NCI-H345 treated with DMSO at 0.1 percent for 48 hours (cell line): Measurements from ENCODE around the gene TFAM.
"Not testable (repeated sequence)": the region's sequence is repeated elsewhere in the genome, so short reads cannot be mapped to it uniquely, and the experiment has no call there.

Experiments used
- DNase-seq: peaks from one replicate; lab custom pipeline; 2025; ENCODE audit not compliant: unreplicated experiment; lab: John Stamatoyannopoulos, UW

Gene TFAM

GRCh38 chr10:58372607-58373441, 12.4 kb upstream of the TFAM start:
- DNase-seq, result no peak

GRCh38 chr10:58373442-58373827, 11.8 kb upstream of the TFAM start:
- no peak for DNase-seq

- no peak for DNase-seq
These were observed 2.7 kb upstream of the TFAM start for GRCh38 chr10:58382489-58382995.

- DNase-seq, result no peak
These were observed 1.1 kb upstream of the TFAM start for GRCh38 chr10:58384095-58384494.

GRCh38 chr10:58384544-58384998, 639 bp upstream of the TFAM start:
- no peak for DNase-seq

GRCh38 chr10:58385784-58386112, 538 bp downstream of the TFAM start:
- no peak for DNase-seq

- no peak for DNase-seq
These were observed 3.8 kb downstream of the TFAM start for GRCh38 chr10:58389024-58389423.

GRCh38 chr10:58393317-58393716, 8.1 kb downstream of the TFAM start:
- no peak for DNase-seq

GRCh38 chr10:58394471-58394870, 9.3 kb downstream of the TFAM start:
- DNase-seq, result no peak

GRCh38 chr10:58396057-58396456, 10.8 kb downstream of the TFAM start:
- no peak for DNase-seq

- DNase-seq, result no peak
These were observed 12.6 kb downstream of the TFAM start for GRCh38 chr10:58397830-58398229.

GRCh38 chr10:58399410-58399809, 14.2 kb downstream of the TFAM start:
- no peak for DNase-seq

- DNase-seq, result no peak
These were observed 15.4 kb downstream of the TFAM start for GRCh38 chr10:58400609-58401008.

- DNase-seq, result no peak
These were observed 18.8 kb downstream of the TFAM start for GRCh38 chr10:58404001-58404400.

- no peak for DNase-seq
These were observed 24.9 kb downstream of the TFAM start for GRCh38 chr10:58409956-58410610.

- DNase-seq, result no peak
These were observed 27.3 kb downstream of the TFAM start for GRCh38 chr10:58412502-58412961.

GRCh38 chr10:58414270-58415041, 29.2 kb downstream of the TFAM start:
- DNase-seq, result no peak

GRCh38 chr10:58415757-58416156, 30.5 kb downstream of the TFAM start:
- no peak for DNase-seq

- DNase-seq, result not testable (repeated sequence)
These were observed 32.7 kb downstream of the TFAM start for GRCh38 chr10:58417902-58418301.

- no peak for DNase-seq
These were observed 39.0 kb downstream of the TFAM start for GRCh38 chr10:58424176-58424575.

- DNase-seq, result not testable (repeated sequence)
These were observed 43.2 kb downstream of the TFAM start for GRCh38 chr10:58428436-58428835.
